Stimulated activated CD8-positive, alpha-beta memory T cell treated with anti-CD3 and anti-CD28 coated beads, Interleukin-12 subunit alpha, Interleukin-12 subunit beta, amount 100 ng/mL, for 24 hours (primary cell): Measurements from ENCODE around the gene NEK10.

Experiments
- DNase-seq: peaks from one replicate; pipeline ENCODE4 v3.0.0-alpha.2; 2020; ENCODE audit errors: extremely low read depth

The NEK10 gene

DNA sequence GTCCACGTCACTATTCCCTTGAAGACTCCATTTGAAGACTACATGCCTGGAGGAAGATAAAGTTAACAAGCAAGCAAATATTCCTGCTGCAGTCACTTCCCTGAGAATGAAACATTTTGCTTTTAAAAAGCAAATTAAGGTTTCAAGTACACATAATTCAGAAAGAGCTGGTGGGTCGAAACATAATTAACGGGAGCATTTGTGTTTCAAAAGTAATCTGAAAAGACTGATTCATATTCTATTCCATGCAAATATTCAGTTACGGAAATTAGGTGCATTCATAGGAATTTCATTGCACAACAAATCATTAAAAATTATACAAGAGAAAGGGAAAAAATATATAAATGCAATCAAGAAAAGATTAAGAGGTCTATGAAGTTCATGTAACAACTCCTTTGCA is 260.9 kb downstream of the NEK10 start:
- no peak for DNase-seq

DNA sequence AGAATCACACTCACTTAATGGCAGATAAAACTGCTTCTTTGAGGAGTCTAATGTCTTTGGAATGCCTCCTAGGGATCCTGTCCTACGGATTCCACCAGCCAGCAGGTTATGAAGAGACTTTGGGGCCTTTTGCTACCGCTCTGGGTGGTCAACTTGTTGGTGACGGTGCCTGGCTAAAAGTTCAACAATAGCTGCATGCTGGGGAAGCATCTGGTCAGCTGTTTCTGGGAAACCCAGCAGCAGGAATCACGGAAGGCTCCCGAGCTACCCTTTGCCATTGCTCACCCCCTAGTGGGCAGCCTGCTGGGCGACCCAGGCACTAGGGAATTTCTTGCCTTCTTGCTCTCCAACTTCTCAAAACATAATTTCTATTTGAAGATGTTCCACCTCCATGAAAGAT is 263.3 kb downstream of the NEK10 start:
- no peak for DNase-seq

DNA sequence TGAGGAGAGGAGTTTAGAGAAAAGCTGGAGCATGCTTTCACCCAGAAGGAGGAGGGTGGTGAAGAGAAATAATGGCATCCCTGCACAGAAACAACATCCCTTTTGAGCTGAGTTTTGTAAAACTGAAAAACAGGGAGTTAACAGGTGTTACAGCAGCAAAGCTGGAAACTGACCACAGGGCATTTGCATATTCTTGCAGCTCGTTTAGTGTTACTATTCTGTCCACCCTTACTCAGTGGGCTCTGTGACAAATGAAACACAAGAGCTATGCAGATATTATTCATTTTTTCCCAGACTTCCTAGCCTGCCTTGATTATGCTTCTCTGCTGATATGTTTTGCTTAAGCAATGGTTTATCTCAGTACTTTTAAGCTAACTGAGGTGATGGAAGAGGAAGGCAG is 272.0 kb downstream of the NEK10 start:
- DNase-seq: no peak

DNA sequence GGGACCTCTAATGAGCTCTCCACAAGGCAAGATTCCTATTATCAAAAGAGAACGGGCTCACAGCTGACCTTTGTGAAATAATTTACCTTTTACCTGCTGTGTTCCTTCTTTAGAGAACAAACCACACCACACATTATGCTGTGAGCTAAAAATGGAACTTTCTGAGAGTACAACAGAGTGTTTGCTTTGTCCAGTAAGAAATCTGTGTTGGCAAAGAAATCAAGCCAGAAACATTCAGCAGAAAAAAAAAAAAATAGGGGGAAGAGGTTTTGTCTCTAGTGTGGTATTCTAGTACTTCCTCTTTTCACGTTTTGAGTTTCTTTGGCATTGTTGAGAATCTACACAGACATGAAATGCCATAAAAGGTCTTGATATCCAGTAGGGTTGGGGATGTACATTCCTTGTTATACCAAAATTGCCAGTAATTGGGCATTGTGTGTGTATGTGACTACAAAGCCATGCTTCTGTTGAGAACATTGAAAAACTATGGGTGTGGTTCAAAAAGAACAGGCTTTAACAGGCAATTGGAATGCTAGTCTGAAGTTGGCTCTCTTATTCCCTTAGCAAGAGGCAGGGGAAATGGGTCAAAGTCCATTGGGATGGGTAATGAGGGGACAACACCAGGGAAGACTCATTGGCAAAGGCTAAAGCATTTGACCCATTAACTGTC is 273.5 kb downstream of the NEK10 start:
- no peak for DNase-seq

DNA sequence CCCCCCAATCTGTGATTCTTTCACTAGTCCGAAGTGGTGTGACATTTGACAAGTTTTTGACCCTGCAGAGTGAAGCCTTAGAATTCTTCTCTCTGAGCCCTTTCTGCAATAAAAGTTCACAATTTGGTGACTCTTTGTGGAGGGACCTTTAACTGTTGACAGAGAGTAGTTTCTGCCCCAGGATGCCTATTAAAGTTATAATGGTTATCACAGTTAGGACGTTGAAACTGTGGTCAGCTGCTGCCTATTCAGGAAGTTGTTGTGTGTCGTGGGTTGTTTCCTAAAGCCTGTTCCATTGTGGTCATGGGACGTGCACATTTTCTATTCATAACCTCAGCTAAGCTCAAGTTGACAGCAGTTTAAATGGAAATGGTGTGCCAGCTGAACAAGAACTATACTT is 274.5 kb downstream of the NEK10 start:
- DNase-seq: no peak

DNA sequence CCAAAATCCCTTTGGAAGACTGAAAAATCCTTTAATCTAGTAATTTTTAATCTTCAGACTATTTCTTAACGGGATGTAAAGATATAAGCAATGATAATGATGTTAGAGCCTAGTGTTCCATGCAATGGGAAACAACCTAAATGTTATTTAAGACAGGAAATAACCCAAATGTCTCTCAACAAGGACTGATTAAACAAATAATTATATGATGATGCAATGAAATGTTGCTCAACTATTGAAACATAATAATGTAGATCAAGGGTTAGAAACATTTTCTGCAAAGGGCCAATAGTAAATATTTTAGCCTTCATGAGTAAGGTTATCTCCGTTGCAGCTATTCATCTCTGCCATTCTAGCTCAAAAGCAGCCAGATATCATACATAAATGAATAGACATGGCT is 275.4 kb downstream of the NEK10 start:
- DNase-seq: no peak

DNA sequence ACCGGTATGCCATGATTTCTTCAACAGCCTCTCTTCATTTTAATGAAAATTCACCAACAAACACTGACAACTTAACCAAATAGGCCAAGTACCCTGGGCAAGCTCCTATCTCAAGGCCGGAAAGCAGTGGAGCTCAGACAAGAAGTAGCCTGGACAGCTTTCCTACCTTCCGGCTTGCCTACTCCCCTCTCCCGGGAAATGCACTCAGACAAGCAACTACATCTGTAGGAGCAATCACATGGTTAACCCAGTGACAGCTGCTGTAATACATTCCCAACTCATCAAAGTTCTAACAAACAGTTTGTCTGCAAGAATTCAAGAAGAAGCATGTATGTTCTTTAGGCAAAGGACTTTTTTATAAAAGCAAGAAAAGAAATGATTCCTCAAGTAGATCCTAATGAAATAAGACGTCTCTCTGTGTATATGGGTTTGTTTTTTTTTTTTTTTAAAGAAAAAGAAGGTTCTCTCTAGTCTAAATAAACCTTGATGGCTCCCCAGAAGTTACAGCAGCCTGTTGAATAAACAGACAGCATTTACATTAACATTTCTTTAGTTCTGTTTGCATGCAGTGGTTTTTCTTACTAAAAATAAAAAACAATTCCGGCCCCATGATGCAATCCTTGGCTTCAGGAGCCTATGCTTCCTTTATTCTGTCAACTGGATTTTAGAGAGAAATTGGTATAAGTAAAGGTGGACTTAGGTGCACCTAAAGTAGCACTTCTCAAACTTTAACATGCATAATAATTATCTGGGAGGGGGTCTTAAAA is 278.7 kb downstream of the NEK10 start:
- DNase-seq: no peak

DNA sequence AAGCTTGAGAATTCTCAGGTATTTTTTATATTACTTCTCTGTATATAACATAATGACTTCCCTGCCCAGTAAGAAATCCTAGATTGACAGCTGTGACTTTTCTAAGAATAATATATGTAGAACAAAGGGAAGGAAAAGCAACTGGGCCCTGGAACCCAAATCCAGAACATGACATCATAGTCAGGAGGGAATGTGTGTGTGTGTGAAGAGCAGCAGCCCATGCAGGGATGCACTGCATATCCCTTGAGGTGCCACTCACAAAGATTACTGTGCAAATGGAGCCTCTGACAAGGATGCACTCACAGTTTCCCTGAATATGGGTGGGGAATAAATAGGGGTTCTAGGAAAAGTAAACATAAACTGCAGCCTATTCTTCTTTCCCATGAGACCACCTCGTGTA is 279.5 kb downstream of the NEK10 start:
- no peak for DNase-seq

DNA sequence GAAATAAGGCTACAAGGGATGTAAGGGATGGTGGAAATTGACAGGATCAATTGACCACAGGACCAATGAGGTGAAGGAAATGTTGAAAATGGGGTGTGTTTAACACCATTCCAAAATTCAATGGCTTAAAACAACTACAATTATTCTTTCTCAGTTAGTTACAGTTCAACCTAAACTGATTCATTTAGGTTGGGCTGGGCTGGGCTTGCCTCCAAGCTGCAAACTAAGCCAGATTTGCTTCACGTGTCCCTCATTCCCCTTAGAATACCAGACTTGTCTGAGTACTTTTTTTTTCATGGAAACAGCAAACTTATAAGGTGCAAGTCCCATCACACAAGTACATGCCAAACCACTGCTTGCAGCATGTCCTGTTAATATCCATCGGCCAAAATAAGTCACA is 280.1 kb downstream of the NEK10 start:
- no peak for DNase-seq

DNA sequence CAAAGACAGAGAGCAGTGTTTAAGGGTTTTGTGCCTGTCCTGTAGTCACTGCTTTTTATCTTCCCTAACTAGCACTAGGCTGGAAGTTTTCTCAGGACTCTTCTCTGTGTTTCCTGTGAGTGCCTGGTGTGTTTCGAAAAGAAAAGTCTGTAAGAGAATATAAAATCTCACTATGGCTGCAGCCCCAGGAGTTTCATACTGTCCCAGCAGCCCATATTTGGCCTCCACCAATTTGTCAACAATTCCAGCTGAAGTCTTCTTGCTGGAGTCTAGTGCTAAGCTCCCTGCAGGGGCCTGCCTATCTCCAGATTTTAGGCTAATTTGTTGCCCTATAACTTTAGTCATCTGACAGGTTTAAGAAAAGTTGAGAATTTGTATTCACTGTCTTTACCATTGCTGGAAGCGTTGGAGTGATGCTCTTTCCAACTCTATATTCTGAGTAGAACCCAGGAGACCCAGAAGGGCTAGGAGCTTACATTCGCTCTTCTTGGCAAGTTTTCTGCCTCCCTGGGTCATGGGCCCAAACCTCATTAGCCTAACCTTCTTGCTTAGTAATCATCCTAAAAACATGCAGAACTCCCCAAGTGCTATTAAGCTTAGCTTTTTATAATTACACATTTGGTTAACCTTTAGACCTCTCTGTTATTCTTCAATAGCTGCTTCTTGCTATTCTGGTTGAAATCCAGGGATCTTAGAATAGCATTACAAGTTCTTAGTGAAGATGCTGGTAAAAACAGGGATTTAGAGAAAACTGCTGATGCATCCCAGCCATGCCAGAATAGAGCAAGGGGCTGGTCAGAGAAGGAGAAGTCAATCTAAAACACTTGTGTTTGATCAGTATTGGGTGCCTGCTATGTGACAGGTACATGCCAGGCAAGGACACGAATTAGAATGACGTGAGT is 283.1 kb downstream of the NEK10 start:
- DNase-seq: no peak

DNA sequence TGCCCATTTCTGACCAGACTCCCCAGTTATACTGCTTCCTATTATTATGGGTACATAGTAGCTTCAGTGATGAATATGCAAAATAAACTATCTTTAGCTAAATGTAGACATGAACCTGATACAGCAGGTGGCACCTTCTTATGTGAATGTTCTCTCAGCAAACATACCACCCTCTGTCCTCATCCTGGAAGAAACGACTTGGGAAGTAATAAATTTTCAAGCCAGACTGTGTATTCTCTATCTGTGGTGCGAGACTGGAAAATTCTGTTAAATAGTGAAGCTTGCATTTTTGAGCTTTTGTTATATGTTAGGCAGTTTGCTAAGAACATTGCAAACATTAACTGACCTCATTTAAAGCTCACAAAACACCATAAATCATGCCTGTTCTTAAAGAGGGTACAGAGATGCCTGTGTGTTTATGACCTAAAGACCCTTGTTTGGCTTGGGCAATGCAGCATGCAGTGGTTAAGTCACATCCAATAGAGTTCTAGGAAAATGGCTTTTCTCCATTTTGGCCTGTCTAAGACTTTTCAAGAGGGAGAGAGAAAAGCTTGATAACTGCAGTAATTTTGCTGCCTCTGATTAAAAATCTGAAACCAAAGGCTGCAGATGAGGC is 287.1 kb downstream of the NEK10 start:
- no peak for DNase-seq

DNA sequence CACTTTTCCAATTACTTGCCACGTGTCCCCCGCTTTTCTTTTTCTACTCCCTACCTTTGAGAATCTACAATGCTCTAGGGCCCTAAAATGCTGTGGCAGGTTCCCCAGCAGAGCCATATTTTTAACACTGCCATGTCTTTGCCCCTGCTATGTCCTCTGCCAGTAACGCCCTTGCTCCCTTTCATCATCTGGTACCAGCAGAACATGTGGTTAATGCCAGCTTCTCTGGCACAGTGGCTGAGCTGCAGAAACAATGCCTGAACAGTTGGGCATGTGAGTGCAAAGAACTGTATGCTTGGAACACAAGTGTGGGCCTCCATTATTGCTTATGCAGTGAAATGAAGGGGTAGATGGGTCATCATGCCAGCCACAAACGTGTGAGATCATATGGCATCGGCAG is 287.6 kb downstream of the NEK10 start:
- DNase-seq: no peak

DNA sequence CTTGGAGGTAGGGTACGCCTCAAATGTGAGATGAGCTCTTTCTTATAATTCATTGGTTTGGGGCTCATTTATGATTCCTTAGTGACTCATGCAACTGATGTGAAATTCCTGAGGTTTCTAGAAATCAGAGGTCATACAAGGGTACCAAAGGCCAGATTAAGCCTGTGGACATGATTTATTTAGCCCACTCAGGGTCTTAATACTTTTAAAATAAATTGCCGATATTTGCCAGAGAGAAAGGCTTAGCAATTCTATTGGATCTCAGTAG is 289.0 kb downstream of the NEK10 start:
- DNase-seq: no peak

DNA sequence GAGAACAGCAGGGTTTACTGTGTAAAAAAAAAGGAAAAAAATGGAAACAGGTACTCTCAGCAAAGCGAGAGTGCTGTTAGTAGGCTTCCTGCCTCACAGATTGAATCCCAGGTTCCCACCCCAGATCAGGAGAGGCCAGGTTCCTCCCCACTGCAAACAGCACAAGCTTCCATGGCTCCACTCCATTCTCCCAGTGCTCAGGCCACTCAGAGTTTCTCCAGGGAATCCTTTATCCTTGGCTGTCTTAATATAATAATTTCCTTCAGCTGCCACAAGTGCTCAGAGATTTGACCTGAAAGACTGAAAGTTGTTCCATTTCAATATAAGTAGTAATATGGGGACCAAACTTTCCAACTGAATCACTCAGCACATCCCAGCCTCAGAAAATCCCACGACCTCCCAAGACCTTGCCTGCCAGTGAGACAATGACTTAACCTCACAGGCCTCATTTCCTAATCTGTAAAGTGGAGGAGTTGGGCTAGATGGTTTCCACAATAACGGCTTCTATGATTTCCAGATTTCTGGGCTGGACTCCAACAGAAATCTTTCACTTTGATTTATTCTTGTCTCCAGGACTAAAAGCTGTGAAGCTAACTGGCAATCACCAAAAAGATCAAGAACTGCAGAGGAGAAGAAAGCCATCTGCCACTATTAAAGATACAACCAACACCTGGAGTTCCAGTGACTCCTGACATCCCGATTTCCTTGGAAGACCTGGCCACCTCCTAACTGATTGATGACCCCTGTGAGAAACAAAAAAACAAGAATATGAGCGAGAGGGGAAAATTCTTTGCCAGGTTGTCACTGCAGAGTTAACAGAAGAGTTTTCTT is 289.5 kb downstream of the NEK10 start:
- DNase-seq: no peak

DNA sequence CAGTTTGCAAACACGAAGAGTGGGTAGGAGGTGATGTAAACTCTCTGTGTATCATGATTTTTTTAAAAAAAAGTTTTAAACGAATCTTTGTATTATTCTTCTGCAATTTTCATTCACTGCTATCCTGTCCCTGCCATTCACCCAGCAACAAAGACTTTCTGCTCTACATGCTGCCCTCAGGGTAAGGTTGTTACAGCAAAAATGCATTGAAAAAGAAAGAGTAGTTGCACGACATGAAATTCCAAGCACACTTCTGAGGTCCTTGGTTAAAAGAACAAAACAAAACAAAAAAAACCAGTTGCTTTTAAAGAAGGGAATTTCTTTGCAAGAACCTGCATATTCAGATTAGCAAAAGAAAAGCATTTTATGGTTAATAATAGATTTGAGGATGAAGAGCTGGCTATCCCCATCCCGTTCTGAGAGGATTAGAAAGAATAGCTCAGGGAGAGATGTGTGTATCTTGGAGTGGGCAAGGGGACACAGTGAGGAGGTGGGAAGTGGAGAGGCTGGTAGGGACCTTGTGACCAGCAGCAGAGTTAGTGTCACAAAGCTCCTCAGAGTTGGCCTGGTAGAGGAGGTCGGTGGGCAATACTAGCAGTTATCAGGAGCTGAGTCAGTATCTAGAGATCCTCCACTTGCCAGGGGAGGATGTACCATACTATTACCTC is 290.8 kb downstream of the NEK10 start:
- no peak for DNase-seq

DNA sequence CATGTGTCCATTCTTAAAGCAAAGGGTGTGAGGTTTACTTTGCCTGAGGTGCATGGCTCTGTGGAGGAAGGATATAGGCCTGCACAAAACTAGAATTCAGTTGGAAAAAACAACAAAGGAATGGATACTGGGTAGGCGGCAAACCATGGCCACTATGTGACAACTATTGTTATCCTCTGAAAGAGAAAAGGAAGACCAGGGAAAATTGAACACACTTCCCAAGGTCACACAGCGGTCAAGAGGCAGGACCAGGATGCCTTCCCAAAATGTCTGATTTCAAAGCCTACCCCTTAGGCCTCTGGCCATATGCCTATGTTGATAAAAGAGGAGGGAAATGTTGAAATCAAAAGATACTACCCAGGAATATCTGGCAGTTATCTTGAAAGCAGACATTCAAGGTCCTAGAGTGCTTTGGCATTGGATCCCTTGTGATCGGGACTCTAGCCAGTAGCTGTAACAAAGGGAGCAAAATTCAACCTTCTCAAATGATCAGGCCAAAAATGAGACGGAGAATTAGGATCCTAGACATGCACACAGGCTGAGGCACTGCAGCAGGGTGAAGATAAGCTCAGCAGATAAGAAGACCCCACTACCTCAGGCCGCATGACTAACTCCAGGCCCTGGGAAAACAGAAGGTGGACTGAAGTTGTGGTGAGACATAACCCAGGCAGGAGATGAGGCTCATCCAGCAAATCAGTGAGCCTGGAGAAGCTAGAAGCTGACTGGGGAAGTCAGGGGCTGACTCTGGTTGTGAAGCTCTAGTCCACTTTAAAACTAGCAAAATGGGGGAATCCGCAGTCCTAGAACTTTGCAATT is 292.2 kb downstream of the NEK10 start:
- no peak for DNase-seq

DNA sequence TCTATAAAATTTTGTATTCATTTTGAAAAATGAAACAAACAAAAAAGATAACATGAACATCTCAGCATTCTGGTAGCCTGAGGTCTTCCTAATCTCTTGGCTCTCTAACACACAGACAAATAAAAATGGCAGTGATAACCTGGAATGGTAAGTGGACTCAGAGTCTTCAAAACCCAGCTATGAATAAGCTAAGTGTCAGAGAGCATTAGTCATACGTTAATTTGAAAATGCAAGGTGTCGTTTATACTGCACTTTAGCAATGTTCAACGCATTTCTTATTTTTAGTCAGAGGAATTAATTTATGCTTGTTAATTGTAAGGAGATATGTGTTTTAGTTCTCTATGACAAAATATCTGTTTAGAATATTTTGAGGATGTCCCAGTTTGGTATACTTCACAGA is 294.3 kb downstream of the NEK10 start:
- DNase-seq: no peak

DNA sequence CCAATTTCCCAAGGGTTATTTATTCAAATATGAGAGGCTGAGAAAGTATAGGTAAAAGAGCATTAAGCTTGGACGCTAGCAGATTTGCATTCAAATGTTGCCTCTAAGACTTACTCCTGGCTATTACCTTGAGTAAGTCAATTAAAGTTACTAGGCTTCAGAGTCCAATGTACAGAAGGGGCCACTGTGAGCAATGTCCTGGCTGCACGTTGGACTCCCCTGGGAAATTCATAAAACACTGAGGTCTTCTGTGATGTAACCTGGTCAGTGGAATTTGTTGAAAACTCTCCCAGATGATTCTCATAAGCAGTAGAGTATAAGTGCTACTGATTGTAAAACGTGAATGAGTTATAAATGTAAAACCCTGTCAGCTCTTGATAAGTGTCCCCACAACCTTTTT is 295.3 kb downstream of the NEK10 start:
- DNase-seq: no peak

DNA sequence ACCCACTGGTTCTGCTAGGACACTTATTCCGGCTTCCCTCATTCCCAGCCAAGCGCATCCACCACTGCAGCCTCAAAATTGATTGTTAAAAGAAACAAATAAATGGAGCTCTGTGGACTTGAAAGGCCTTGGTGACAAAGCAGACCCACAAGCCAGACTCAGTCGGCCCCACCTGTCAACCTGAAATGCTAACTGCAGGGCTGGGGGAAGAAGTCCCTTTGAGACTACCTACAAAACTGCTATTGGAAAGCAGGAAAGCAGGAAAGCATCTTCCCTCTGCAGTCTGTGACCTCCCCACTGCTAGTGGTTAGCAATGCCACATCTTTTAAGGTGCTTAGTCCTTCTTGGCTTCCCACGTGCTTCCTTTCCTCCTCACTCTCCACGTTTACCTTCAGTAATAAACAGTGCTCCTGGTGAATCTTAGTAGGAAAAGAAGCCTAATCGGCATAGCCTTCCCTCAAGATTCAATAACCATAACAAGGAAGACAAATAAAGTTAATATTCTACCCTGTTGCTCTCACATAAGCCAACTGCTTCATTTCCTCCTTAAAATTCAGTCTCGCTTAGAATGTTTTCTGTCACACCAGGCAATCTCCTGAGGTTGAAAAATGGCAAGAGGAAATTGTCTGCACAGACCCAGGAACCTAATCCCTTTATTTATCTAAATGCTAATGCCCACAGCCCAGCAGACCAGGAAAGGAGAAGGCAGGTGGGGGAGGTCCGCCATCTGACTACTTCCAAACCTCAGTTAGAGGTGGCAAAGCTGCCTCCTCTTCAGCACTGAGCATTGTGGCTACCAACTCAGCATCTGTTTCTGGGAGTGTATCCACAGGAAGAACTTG is 296.2 kb downstream of the NEK10 start:
- DNase-seq: no peak
